ENCODE data around the gene FUT7.

FUT7 gene

GRCh38 chr9:136990242-136990911 is 41.5 kb downstream of the FUT7 start:
- Mint-ChIP-seq H3K27me3 (peaks cover 13% of the 10 kb centered on the region), H3K27ac (no peak overlapping the region), H3K4me3 (no peak overlapping the region), H3K36me3 (ENCODE audit: low read depth) (no peaks in the 10 kb centered on the region), H3K4me1 (peaks cover 14% of the 10 kb centered on the region), H3K9me3 (no peaks in the 10 kb centered on the region)
- DNase-seq: no peak
- ATAC-seq: no peak

GRCh38 chr9:136988872-136989271 is 43.0 kb downstream of the FUT7 start:
- ATAC-seq (no peak), DNase-seq (no peak)
- no peak overlapping the region for H3K4me3 Mint-ChIP-seq
- H3K9me3 Mint-ChIP-seq: no peaks in the 10 kb centered on the region
- no peak overlapping the region for H3K27ac Mint-ChIP-seq
- H3K27me3 Mint-ChIP-seq: peaks cover 17% of the 10 kb centered on the region
- peaks cover 15% of the 10 kb centered on the region for H3K4me1 Mint-ChIP-seq
- no peaks in the 10 kb centered on the region for H3K36me3 Mint-ChIP-seq (ENCODE audit: low read depth)

- DNase-seq (no peak), ATAC-seq (no peak)
- no peaks in the 10 kb centered on the region for H3K36me3 Mint-ChIP-seq (ENCODE audit: low read depth)
- no peaks in the 10 kb centered on the region for H3K9me3 Mint-ChIP-seq
- H3K4me3 Mint-ChIP-seq: no peak overlapping the region
- H3K27ac Mint-ChIP-seq: no peak overlapping the region
- H3K4me1 Mint-ChIP-seq: peaks cover 3% of the 10 kb centered on the region
- peaks cover 25% of the 10 kb centered on the region for H3K27me3 Mint-ChIP-seq
Observed at GRCh38 chr9:136985853-136986252, 46.0 kb downstream of the FUT7 start.

GRCh38 chr9:136985027-136985602 is 46.8 kb downstream of the FUT7 start:
- no peak overlapping the region for H3K27ac Mint-ChIP-seq

GRCh38 chr9:136984464-136985026 is 47.3 kb downstream of the FUT7 start:
- no peak for ATAC-seq
- Mint-ChIP-seq H3K27me3 (peaks cover 30% of the 10 kb centered on the region), H3K36me3 (ENCODE audit: low read depth) (no peaks in the 10 kb centered on the region)

More at GRCh38 chr9:136985027-136985602, 46.8 kb downstream of the FUT7 start:
- Mint-ChIP-seq H3K36me3 (ENCODE audit: low read depth) (no peaks in the 10 kb centered on the region), H3K27me3 (peaks cover 30% of the 10 kb centered on the region), H3K4me3 (no peak overlapping the region), H3K9me3 (no peaks in the 10 kb centered on the region), H3K4me1 (peaks cover 3% of the 10 kb centered on the region)
- no peak for DNase-seq
- ATAC-seq: no peak

GRCh38 chr9:136983656-136984314 is 48.1 kb downstream of the FUT7 start:
- DNase-seq (no peak), ATAC-seq (no peak)
- no peak overlapping the region for H3K27ac Mint-ChIP-seq
- H3K4me1 Mint-ChIP-seq: peaks cover 3% of the 10 kb centered on the region
- H3K4me3 Mint-ChIP-seq: no peak overlapping the region
- no peaks in the 10 kb centered on the region for H3K9me3 Mint-ChIP-seq
- peaks cover 30% of the 10 kb centered on the region for H3K27me3 Mint-ChIP-seq
- H3K36me3 Mint-ChIP-seq (ENCODE audit: low read depth): no peaks in the 10 kb centered on the region

More at GRCh38 chr9:136984464-136985026, 47.3 kb downstream of the FUT7 start:
- H3K27ac Mint-ChIP-seq: no peak overlapping the region
- H3K4me3 Mint-ChIP-seq: no peak overlapping the region
- no peak for DNase-seq
- H3K9me3 Mint-ChIP-seq: no peaks in the 10 kb centered on the region
- peaks cover 3% of the 10 kb centered on the region for H3K4me1 Mint-ChIP-seq

GRCh38 chr9:136983167-136983566 is 48.7 kb downstream of the FUT7 start:
- peaks cover 3% of the 10 kb centered on the region for H3K4me1 Mint-ChIP-seq
- ATAC-seq (no peak), DNase-seq (no peak)
- H3K27me3 Mint-ChIP-seq: peaks cover 30% of the 10 kb centered on the region
- H3K36me3 Mint-ChIP-seq (ENCODE audit: low read depth): no peaks in the 10 kb centered on the region
- no peaks in the 10 kb centered on the region for H3K9me3 Mint-ChIP-seq
- H3K27ac Mint-ChIP-seq: no peak overlapping the region
- no peak overlapping the region for H3K4me3 Mint-ChIP-seq

- Mint-ChIP-seq H3K36me3 (ENCODE audit: low read depth) (no peaks in the 10 kb centered on the region), H3K9me3 (no peaks in the 10 kb centered on the region), H3K4me3 (no peak within 1 kb of the TSS), H3K27me3 (peaks cover 25% of the 10 kb centered on the region), H3K27ac (no peak within 1 kb of the TSS), H3K4me1 (peaks cover 3% of the 10 kb centered on the region)
- ATAC-seq (no peak), DNase-seq (no peak)
Observed at GRCh38 chr9:136982232-136983051, 49.4 kb downstream of the FUT7 start, which contains the start of gene LCNL1. Gene LCNL1 (plus strand): TSS chr9:136982993. CDS start chr9:136983587, 594 bp downstream.

- Mint-ChIP-seq H3K4me3 (no peak overlapping the region), H3K27ac (no peak overlapping the region), H3K9me3 (no peaks in the 10 kb centered on the region), H3K27me3 (peaks cover 22% of the 10 kb centered on the region), H3K36me3 (ENCODE audit: low read depth) (no peaks in the 10 kb centered on the region), H3K4me1 (peaks cover 3% of the 10 kb centered on the region)
- DNase-seq: no peak
- no peak for ATAC-seq
Observed at GRCh38 chr9:136981588-136982231, 50.2 kb downstream of the FUT7 start.

GRCh38 chr9:136980669-136981478 is 51.0 kb downstream of the FUT7 start:
- Mint-ChIP-seq H3K36me3 (ENCODE audit: low read depth) (no peaks in the 10 kb centered on the region), H3K4me3 (no peak overlapping the region), H3K27ac (no peak overlapping the region), H3K27me3 (peaks cover 19% of the 10 kb centered on the region), H3K4me1 (peaks cover 7% of the 10 kb centered on the region), H3K9me3 (no peaks in the 10 kb centered on the region)
- DNase-seq (no peak), ATAC-seq (no peak)

All from activated naive CD8-positive, alpha-beta T cell treated with anti-CD3 and anti-CD28 coated beads, Interleukin-2, amount 50 U/mL, for 24 hours (primary cell).